ENCODE measurements around the gene DBN1. TPM values are rescaled to one million over a fixed set of nuclear protein-coding genes. Genes with fewer than 3 reads are reported as not detected.
A peak's percentile ranks its signal among the peaks of the same experiment; 100 is the strongest.

The DBN1 gene
- total RNA-seq, 4 donors from 2014 or later = 30.6 to 107 (median 82.7) TPM

DNA sequence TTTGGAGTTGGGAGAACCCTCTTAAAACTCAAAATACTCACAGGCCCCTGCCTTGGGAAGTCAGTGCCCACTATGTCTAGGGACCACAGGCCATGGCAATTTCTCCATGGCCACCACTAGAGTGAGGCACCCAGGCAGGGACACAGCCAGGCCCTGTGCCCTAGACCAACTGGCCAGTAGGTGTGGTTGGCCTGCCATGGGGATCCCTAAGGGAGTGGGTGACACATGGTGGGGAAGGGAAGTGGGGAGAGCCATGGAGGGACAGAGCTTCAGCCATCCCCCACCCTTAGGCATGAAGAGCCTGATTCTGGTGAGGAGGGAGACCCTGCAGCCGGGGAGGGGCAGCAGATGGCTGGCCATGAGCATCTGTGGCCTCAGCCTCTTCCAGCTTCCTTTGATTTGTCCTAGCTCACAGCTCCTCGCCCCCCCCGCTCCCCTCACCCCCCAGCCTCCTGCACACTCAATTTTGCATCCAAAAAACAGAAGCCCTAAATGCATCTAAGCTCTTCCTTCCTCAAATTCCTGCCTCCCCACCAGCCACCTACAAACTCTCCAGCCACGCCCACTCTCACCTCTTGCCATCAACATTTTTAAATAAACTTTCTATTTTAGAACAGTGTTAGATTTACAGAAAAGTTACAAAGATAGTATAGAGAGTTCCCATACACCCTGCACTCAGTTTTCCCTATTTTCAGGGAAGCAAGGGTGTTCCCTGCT is 1.6 kb upstream of the DBN1 start:
- DNase-seq = peak in 1 of 2 donors; percentile 25
- Histone ChIP-seq H3K27ac (peak overlapping the region; percentile 39 to 86), H3K4me3 (no peak overlapping the region), H3K4me1 (peaks cover 0 to 37% of the 10 kb centered on the region in 2 donors), H3K36me3 (no peaks in the 10 kb centered on the region), H3K9me3 (no peaks in the 10 kb centered on the region), H3K27me3 (no peaks in the 10 kb centered on the region)
- TF ChIP-seq, protein P1, sequence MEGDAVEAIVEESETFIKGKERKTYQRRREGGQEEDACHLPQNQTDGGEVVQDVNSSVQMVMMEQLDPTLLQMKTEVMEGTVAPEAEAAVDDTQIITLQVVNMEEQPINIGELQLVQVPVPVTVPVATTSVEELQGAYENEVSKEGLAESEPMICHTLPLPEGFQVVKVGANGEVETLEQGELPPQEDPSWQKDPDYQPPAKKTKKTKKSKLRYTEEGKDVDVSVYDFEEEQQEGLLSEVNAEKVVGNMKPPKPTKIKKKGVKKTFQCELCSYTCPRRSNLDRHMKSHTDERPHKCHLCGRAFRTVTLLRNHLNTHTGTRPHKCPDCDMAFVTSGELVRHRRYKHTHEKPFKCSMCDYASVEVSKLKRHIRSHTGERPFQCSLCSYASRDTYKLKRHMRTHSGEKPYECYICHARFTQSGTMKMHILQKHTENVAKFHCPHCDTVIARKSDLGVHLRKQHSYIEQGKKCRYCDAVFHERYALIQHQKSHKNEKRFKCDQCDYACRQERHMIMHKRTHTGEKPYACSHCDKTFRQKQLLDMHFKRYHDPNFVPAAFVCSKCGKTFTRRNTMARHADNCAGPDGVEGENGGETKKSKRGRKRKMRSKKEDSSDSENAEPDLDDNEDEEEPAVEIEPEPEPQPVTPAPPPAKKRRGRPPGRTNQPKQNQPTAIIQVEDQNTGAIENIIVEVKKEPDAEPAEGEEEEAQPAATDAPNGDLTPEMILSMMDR (IDR thresholded peaks at IDR 0.05) = no peak
- no peak for TF ChIP-seq POLR2A (IDR thresholded peaks at IDR 0.05)
- intact Hi-C loops (cut with DNase I; ENCODE audit: low total_unique reads) = no loop called here

DNA sequence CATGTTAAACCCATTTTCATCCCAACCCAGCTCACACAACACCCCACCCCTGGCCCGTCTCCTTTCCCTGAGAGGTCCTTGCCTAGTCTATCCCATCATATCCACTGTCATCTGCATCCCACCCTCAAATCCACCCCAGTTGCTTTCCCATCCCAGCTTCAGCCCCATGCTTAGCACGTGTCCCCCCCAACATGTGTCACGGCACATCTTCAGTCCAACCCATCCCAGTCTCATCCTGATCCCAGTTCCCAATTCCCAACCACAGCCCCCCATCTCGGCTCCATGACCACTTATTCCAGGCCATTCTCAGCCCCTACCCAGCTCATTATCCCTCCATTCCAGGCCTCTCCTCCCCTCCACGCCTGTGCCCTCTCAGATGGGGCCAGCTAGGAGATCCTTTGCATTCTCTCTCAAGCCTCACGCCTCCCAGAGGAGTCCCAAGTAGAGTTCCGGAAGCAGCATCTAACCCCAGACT is 605 bp upstream of the DBN1 start:
- Histone ChIP-seq H3K4me3 (peak overlapping the region in 1 of 2 donors; percentile 90), H3K27me3 (no peaks in the 10 kb centered on the region), H3K27ac (peak overlapping the region; percentile 82 to 86), H3K36me3 (no peaks in the 10 kb centered on the region), H3K4me1 (peaks cover 0 to 30% of the 10 kb centered on the region in 2 donors), H3K9me3 (no peaks in the 10 kb centered on the region)
- DNase-seq = peak in 1 of 2 donors; percentile 25
- intact Hi-C loops (cut with DNase I; ENCODE audit: low total_unique reads) = no loop called here
- TF ChIP-seq, protein P1 (IDR thresholded peaks at IDR 0.05) = no peak
- no peak for TF ChIP-seq POLR2A (IDR thresholded peaks at IDR 0.05)

DNA sequence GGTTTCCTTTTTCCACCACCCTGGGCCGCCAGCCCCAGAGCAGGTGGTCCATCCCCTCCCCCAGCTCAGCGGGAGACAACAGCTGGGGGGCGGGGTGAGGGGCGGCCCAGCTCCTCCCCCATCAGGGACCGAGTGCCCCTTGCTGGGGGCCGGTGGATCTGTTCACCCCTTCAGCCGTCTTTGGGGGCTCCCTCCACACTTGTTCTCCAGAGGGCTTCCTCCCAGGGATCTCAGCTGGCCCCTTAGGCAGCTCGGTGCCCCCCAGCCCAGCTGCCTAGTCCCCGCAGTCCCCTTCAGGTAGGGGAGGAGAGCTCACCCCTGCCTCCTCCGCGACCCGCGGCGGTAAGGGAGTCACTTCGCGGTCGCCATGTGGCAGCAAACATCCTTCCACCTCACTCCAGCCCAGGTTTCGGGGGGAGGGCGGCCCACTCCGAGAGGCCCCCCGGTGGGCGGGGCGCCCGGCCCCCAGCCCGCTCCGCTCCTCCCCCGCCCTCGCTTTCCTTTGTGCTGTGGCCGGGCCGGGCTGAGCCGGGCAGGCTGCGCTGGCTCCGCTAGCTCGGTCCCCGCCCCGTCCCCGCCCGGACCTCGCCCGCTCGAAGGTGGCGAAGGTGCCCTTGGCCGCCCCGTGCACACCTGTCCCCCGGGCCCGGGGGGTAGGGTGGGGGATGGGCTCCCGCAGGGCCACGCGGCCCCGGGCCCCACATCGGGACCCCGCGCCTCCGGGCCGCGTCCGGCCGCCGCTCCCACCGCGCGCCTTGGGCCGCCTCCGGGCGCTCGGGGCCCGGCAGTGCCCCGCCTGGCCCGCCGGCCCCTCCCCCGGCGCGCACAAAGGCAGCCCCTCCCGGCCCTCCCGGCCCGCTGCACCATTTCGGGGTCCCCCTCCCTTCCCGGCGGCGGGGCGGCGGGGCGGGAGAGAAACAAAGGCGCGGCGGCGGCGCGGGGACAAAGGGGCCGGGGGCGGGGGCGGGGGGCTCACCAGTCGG is 683 bp downstream of the DBN1 start:
- Histone ChIP-seq H3K27me3 (no peaks in the 10 kb centered on the region), H3K36me3 (no peaks in the 10 kb centered on the region), H3K4me3 (peak overlapping the region; percentile 54 to 90), H3K9me3 (no peaks in the 10 kb centered on the region), H3K27ac (peak overlapping the region; percentile 82 to 86), H3K4me1 (peaks cover 0 to 20% of the 10 kb centered on the region in 2 donors)
- intact Hi-C loops (cut with DNase I; ENCODE audit: low total_unique reads) = no loop called here
- peak in 1 of 2 donors; percentile 58 for DNase-seq
- TF ChIP-seq, protein P1 (IDR thresholded peaks at IDR 0.05) = no peak
- TF ChIP-seq POLR2A (IDR thresholded peaks at IDR 0.05) = peak in 1 of 2 donors; percentile 18

DNA sequence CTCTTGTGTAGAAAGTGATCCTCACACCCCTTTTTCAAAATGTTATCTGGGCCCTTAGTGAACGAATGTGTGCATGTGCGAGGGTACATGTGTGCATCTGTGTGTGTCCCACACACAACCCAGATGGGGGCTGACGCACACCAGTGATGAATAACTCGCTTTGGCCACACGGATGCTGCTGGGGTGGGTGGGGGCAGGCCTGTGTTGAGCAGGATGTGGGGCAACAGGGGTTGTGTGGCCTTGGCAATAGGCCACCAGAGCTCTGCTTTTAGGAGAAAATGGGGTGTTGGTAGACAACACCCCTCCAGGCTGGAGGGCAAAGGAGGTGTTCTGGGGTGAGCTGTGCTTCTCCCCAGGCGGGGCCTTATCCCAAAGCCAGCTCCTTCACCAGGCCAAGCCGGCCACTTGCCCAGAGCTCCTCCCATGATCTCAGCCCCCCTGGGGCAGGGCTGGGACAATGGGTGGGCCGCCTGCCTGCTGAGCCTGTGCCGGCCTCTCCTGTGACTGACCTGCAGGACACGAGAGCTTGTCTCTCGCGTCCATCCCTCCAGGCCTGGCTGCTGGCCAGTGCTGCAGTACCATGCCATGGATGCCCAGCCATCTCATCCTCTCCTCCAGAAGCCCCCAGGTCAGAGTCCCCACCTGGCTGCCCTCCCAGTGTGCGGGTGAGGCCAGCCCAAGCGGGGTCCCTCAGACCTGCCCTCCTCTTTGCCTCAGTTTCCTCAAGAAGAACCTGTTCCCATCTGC is 1.7 kb downstream of the DBN1 start:
- peak overlapping the region; percentile 82 to 86 for H3K27ac ChIP-seq

More for the DNA sequence above, 1.7 kb downstream of the DBN1 start:
- H3K9me3 ChIP-seq = no peaks in the 10 kb centered on the region
- no peaks in the 10 kb centered on the region for H3K36me3 ChIP-seq
- DNase-seq = peak in 1 of 2 donors; percentile 56
- no peak for TF ChIP-seq POLR2A (IDR thresholded peaks at IDR 0.05)
- TF ChIP-seq, protein P1 (IDR thresholded peaks at IDR 0.05) = no peak
- intact Hi-C loops (cut with DNase I; ENCODE audit: low total_unique reads) = no loop called here
- peak overlapping the region; percentile 54 to 90 for H3K4me3 ChIP-seq
- H3K4me1 ChIP-seq = peaks cover 0 to 17% of the 10 kb centered on the region in 2 donors
- H3K27me3 ChIP-seq = no peaks in the 10 kb centered on the region
